K562 (cell line): ENCODE measurements around the gene RREB1. TPM values are rescaled to one million over a fixed set of nuclear protein-coding genes. Genes with fewer than 3 reads are reported as not detected.

Experiments
- CBFB ChIP-seq: sonication (generic); formaldehyde crosslinking; IDR thresholded peaks from 2 replicates; pipeline ENCODE4 v1.4.0; 2020; ENCODE audit warnings: mild to moderate bottlenecking, missing genetic modification reagents
- E2F1 ChIP-seq: sonication (generic); formaldehyde crosslinking; IDR thresholded peaks from 2 replicates; pipeline ENCODE4 v1.8.1; 2023; ENCODE audit warnings: mild to moderate bottlenecking, missing genetic modification reagents, moderate library complexity
- EP400 ChIP-seq: fragments of 450-650 bp; IDR thresholded peaks from 2 replicates; pipeline ENCODE4 v1.6.1; 2017; ENCODE audit warnings: antibody characterized with exemption, mild to moderate bottlenecking, moderate library complexity
- FOXJ2 ChIP-seq: fragments of 200-800 bp; sonication (Bioruptor generic); IDR thresholded peaks from 2 replicates; pipeline ENCODE4 v1.6.1; 2016; ENCODE audit warnings: missing genetic modification characterization, missing compliant biosample characterization
- JUN ChIP-seq, 2 experiments: sonication (generic) in 1 of 2; formaldehyde crosslinking in 1 of 2; IDR thresholded peaks; 2 replicates each; pipeline versions ENCODE4 v1.6.1 to v1.8.0; 2012 to 2022; ENCODE audit warnings: borderline replicate concordance in 2 of 2, mild to moderate bottlenecking in 2 of 2, improper control_type of control experiment in 1 of 2, low read depth in 1 of 2, low read length in 1 of 2, missing genetic modification reagents in 1 of 2
- MCM7 ChIP-seq, 2 experiments: fragments of 450-650 bp; IDR thresholded peaks; 2 replicates each; pipeline ENCODE4 v1.6.1; 2016 to 2018
- MLX ChIP-seq, 2 experiments: fragments of 450-650 bp in 1 of 2; sonication (generic) in 1 of 2; formaldehyde crosslinking; conservative IDR thresholded peaks; 2 replicates each; pipeline versions ENCODE4 v1.4.0 to v1.8.1; 2020 to 2022; ENCODE audit warnings: mild to moderate bottlenecking in 1 of 2, missing genetic modification reagents in 1 of 2
- NFE2 ChIP-seq: IDR thresholded peaks from 2 replicates; pipeline ENCODE4 v1.6.1; 2014; ENCODE audit warnings: antibody characterized with exemption, low read depth
- SMC3 ChIP-seq: conservative IDR thresholded peaks from 2 replicates; pipeline ENCODE4 v1.6.1; 2011; ENCODE audit warnings: low read depth, low read length, improper control_type of control experiment; ENCODE audit not compliant: insufficient read depth
- U2AF2 ChIP-seq: fragments of 200-400 bp; formaldehyde crosslinking; optimal IDR thresholded peaks from 2 replicates; pipeline ENCODE3; 2017; ENCODE audit warnings: low read depth, mild to moderate bottlenecking, low read length
- UBTF ChIP-seq, 2 experiments: IDR thresholded peaks; 2 replicates each; pipeline ENCODE4 v1.6.1; 2012; ENCODE audit warnings: improper control_type of control experiment in 2 of 2, low read depth in 2 of 2, low read length in 2 of 2, borderline replicate concordance in 1 of 2
- YY1 ChIP-seq, 3 experiments: IDR thresholded peaks; 2 replicates each; pipeline ENCODE4 v1.6.1; 2011; ENCODE audit warnings: low read length in 2 of 3, mild to moderate bottlenecking in 2 of 3, moderate library complexity in 2 of 3, borderline replicate concordance in 1 of 3, control low read depth in 1 of 3, low read depth in 1 of 3; ENCODE audit not compliant: insufficient read depth in 3 of 3, insufficient replicate concordance in 2 of 3, control insufficient read depth in 1 of 3, insufficient read length in 1 of 3; ENCODE audit errors: extremely low read depth in 1 of 3
- ZBTB33 ChIP-seq: sonication (generic); formaldehyde crosslinking; IDR thresholded peaks from 2 replicates; pipeline ENCODE4 v1.8.1; 2023; ENCODE audit warnings: mild to moderate bottlenecking, missing genetic modification reagents
- ZBTB43 ChIP-seq: sonication (generic); formaldehyde crosslinking; IDR thresholded peaks from 2 replicates; pipeline ENCODE4 v1.8.0; 2023; ENCODE audit warnings: mild to moderate bottlenecking, missing genetic modification reagents
- ZZZ3 ChIP-seq: fragments of 450-650 bp; IDR thresholded peaks from 2 replicates; pipeline ENCODE4 v1.6.1; 2016; ENCODE audit warnings: antibody characterized with exemption, mild to moderate bottlenecking, moderate library complexity
- polyA plus RNA-seq, 8 experiments: library from polyadenylated mRNA; depleted of rRNA in 4 of 8; stranded (reverse) in 5 of 8; unstranded in 3 of 8; fragments of >200 nt; fragmentation: Nextera tagmentation in 2 of 8; fragmentation: Illumina TruSeq in 1 of 8; extraction: Ambion mirVana in 2 of 8; extraction: Trizol in 1 of 8; gene quantifications; 2 replicates each; pipeline versions ENCODE4 v1.2.1 to v1.2.3, GENCODE V29; 2011 to 2014; ENCODE audit warnings: inconsistent platforms in 1 of 8, missing spikeins in 1 of 8
- total RNA-seq, 7 experiments: library from RNA; depleted of rRNA in 6 of 7; stranded (reverse); fragments of >200 nt in 6 of 7; fragmentation: Illumina TruSeq in 2 of 7; extraction: Trizol in 2 of 7; gene quantifications; 2 replicates each; pipeline versions ENCODE4 v1.2.1 to v1.2.3, GENCODE V29; 2011 to 2021; ENCODE audit warnings: low replicate concordance in 1 of 7

RREB1 gene
- total and polyA plus RNA-seq, 9 of the 15 experiments (the other 6 are each of a cell fraction or from before 2014, with no cell fraction given), result 3.3 to 64.2 (median 19.3) TPM

GRCh38 chr6:7143476-7143974, 35.8 kb downstream of the RREB1 start (continued):
- no peak for TF ChIP-seq ZBTB43 (CRISPR knock-in tag)
- TF ChIP-seq YY1 (IDR thresholded peaks at IDR 0.05; ENCODE audit: borderline replicate concordance in 1 of 3, control insufficient read depth in 1 of 3, extremely low read depth in 1 of 3, insufficient read depth in 3 of 3, insufficient read length in 1 of 3, insufficient replicate concordance in 2 of 3, low read depth in 1 of 3, low read length in 2 of 3), result peak in 1 of 3 experiments; percentile 27
- TF ChIP-seq UBTF (IDR thresholded peaks at IDR 0.05; ENCODE audit: borderline replicate concordance in 1 of 2, low read depth in 2 of 2, low read length in 2 of 2), result peak in 1 of 2 experiments; percentile 55; a peak in 1 of 4 replicates
- TF ChIP-seq MCM7 (IDR thresholded peaks at IDR 0.05), result no peak
- no peak for TF ChIP-seq U2AF2
- no peak for TF ChIP-seq ZZZ3
- TF ChIP-seq ZBTB33, result no peak
- TF ChIP-seq JUN (IDR thresholded peaks at IDR 0.05; ENCODE audit: borderline replicate concordance, low read depth, low read length), result no peak
- TF ChIP-seq JUN (CRISPR knock-in tag; IDR thresholded peaks at IDR 0.05; ENCODE audit: borderline replicate concordance), result no peak
- no peak; the same call in 1 of the 2 replicates for TF ChIP-seq EP400
- no peak for TF ChIP-seq FOXJ2
- TF ChIP-seq NFE2, result no peak
- TF ChIP-seq E2F1 (CRISPR knock-in tag), result no peak
- TF ChIP-seq MLX (CRISPR knock-in tag; conservative IDR thresholded peaks at IDR 0.05), result no peak
- no peak for TF ChIP-seq CBFB (CRISPR knock-in tag)
- peak; percentile 31; the same call in 1 of the 2 replicates for TF ChIP-seq SMC3
